K562 (cell line): ENCODE data around the gene HAPLN1. TPM values are rescaled to one million over a fixed set of nuclear protein-coding genes. Genes with fewer than 3 reads are reported as not detected.

Experiments used
- ATAC-seq: fragments of 200-7000 bp; cut with Tn5 transposase; 3 replicates; pipeline ENCODE4 v1.9.1; 2020; ENCODE audit warnings: moderate library complexity
- BruUV-seq: library from RNA; stranded (reverse); fragments of 400-500 nt; replicated peaks from 2 replicates; lab custom pipeline; 2021; lab: Mats Ljungman, UMichigan
- CTCF ChIA-PET: fragments of 300-600 bp; formaldehyde crosslinking; extraction: SDS; loops from one replicate; lab custom pipeline; 2021; ENCODE audit warnings: low intra/inter-chr PET ratio; lab: Yijun Ruan, JAX
- POLR2A ChIA-PET: fragments of 300-600, 350-650 bp; sonication (Branson Sonifier 250); formaldehyde crosslinking; extraction: SDS; loops from one replicate; lab custom pipeline; 2021; ENCODE audit warnings: antibody characterized with exemption, inconsistent platforms; lab: Yijun Ruan, JAX
- DNase-seq, 4 experiments: peaks; one replicate each; pipeline versions ENCODE4 v3.0.0 to v3.0.0-alpha.2; 2011 to 2018; ENCODE audit warnings: low spot score in 3 of 4, mixed read lengths in 3 of 4; ENCODE audit errors: extremely low read depth in 1 of 4
- FAIRE-seq: peaks from 2 replicates; lab custom pipeline; 2011; peaks lifted over from hg19 to GRCh38; lab: Jason Lieb, UNC
- H2AFZ ChIP-seq: 2 replicates; pipeline ENCODE4 v1.6.0; 2011; ENCODE audit warnings: low read depth, low read length, control low read depth, inconsistent platforms
- H3K27ac ChIP-seq: fragments of 200-600 bp; 3 replicates; pipeline ENCODE4 v1.8.0; 2011; ENCODE audit warnings: low read depth, mild to moderate bottlenecking, control low read depth, inconsistent platforms, low read length, moderate library complexity, mixed read lengths; ENCODE audit errors: extremely low read depth
- H3K27me3 ChIP-seq, 2 experiments: fragments of 300-600 bp in 1 of 2; 2 replicates in 1 of 2; 3 replicates in 1 of 2; pipeline versions ENCODE4 v1.6.0 to v1.8.0; 2011; ENCODE audit warnings: inconsistent platforms in 2 of 2, low read length in 2 of 2, mild to moderate bottlenecking in 1 of 2, mixed read lengths in 1 of 2, moderate library complexity in 1 of 2; ENCODE audit not compliant: control insufficient read depth in 2 of 2, insufficient read depth in 2 of 2
- H3K36me3 ChIP-seq: fragments of 300-600 bp; 3 replicates; pipeline ENCODE4 v1.8.0; 2011; ENCODE audit warnings: mild to moderate bottlenecking, low read length, inconsistent platforms; ENCODE audit not compliant: control insufficient read depth, insufficient read depth
- H3K4me1 ChIP-seq, 2 experiments: fragments of 200-600 bp in 1 of 2; replicated peaks in 1 of 2; 2 replicates in 1 of 2; 3 replicates in 1 of 2; pipeline versions ENCODE4 v1.5.1 to v1.8.0; 2011; ENCODE audit warnings: inconsistent platforms in 2 of 2, low read length in 2 of 2, mild to moderate bottlenecking in 1 of 2, mixed read lengths in 1 of 2, moderate library complexity in 1 of 2; ENCODE audit not compliant: control insufficient read depth in 2 of 2, insufficient read depth in 2 of 2
- H3K4me2 ChIP-seq: 2 replicates; pipeline ENCODE4 v1.6.1; 2011; ENCODE audit warnings: low read length, control low read depth, inconsistent platforms, mixed read lengths; ENCODE audit not compliant: insufficient read depth
- H3K4me3 ChIP-seq: fragments of 200-600 bp; sonication (generic), shearing (Covaris generic); 2 replicates; pipeline ENCODE4 v1.5.1; 2016; ENCODE audit warnings: control low read depth, inconsistent platforms
- H3K79me2 ChIP-seq: fragments of 200-600 bp; 3 replicates; pipeline ENCODE4 v1.8.0; 2011; ENCODE audit warnings: low read length, inconsistent platforms; ENCODE audit not compliant: control insufficient read depth, insufficient read depth
- H3K9ac ChIP-seq, 2 experiments: 2 replicates each; pipeline versions ENCODE4 v1.6.0 to v1.6.1; 2011; ENCODE audit warnings: low read depth in 2 of 2, low read length in 2 of 2, control low read depth in 1 of 2, inconsistent platforms in 1 of 2, mild to moderate bottlenecking in 1 of 2, mixed read lengths in 1 of 2; ENCODE audit not compliant: insufficient read depth in 1 of 2
- H3K9me1 ChIP-seq: one replicate; pipeline ENCODE4 v1.6.0; 2011; ENCODE audit warnings: inconsistent platforms, mild to moderate bottlenecking, low read length, moderate library complexity; ENCODE audit not compliant: control insufficient read depth, insufficient read depth
- H3K9me3 ChIP-seq: replicated peaks from 2 replicates; pipeline ENCODE4 v1.5.1; 2011; ENCODE audit warnings: low read depth, low read length, inconsistent platforms; ENCODE audit not compliant: control insufficient read depth, insufficient read depth
- H4K20me1 ChIP-seq: replicated peaks from 2 replicates; pipeline ENCODE4 v1.6.1; 2011; ENCODE audit warnings: low read length, inconsistent platforms, mixed read lengths; ENCODE audit not compliant: control insufficient read depth, insufficient read depth
- CTCF ChIP-seq, 3 experiments: IDR thresholded peaks in 2 of 3; conservative IDR thresholded peaks in 1 of 3; 2 replicates each; pipeline ENCODE4 v1.5.1; 2011 to 2012; ENCODE audit warnings: low read length in 3 of 3, mild to moderate bottlenecking in 3 of 3, control low read depth in 2 of 3, improper control_type of control experiment in 1 of 3, inconsistent platforms in 1 of 3, low read depth in 1 of 3, mixed read lengths in 1 of 3, moderate library complexity in 1 of 3; ENCODE audit not compliant: insufficient read depth in 2 of 3
- ELF1 ChIP-seq: fragments of 200-800 bp; sonication (Bioruptor generic); IDR thresholded peaks from 2 replicates; pipeline ENCODE4 v1.6.1; 2016; ENCODE audit warnings: missing genetic modification characterization, missing compliant biosample characterization
- HMGN3 ChIP-seq: IDR thresholded peaks from 2 replicates; pipeline ENCODE4 v1.6.1; 2011; ENCODE audit warnings: borderline replicate concordance, low read depth, mild to moderate bottlenecking, mixed read lengths, low read length; ENCODE audit not compliant: insufficient read length; ENCODE audit errors: extremely low read depth
- RAD21 ChIP-seq, 2 experiments: fragments of 250-450 bp in 1 of 2; fragments of 450-650 bp in 1 of 2; sonication (Bioruptor Pico) in 1 of 2; formaldehyde crosslinking in 1 of 2; IDR thresholded peaks in 1 of 2; conservative IDR thresholded peaks in 1 of 2; 2 replicates each; pipeline versions ENCODE4 v1.4.0 to v1.8.0; 2020 to 2022; ENCODE audit warnings: mild to moderate bottlenecking in 2 of 2, moderate library complexity in 1 of 2
- SMC3 ChIP-seq: conservative IDR thresholded peaks from 2 replicates; pipeline ENCODE4 v1.6.1; 2011; ENCODE audit warnings: low read depth, low read length, improper control_type of control experiment; ENCODE audit not compliant: insufficient read depth
- SNRNP70 ChIP-seq: fragments of 200-400 bp; formaldehyde crosslinking; optimal IDR thresholded peaks from 2 replicates; pipeline ENCODE3; 2017; ENCODE audit warnings: low read depth, low read length
- TRIM28 ChIP-seq: fragments of 450-650 bp; IDR thresholded peaks from 2 replicates; pipeline ENCODE4 v1.6.1; 2017
- ZNF699 ChIP-seq: fragments of 250-450 bp; sonication (Bioruptor Pico); IDR thresholded peaks from 2 replicates; pipeline ENCODE4 v1.8.0; 2021; ENCODE audit warnings: mild to moderate bottlenecking, moderate library complexity; ENCODE audit not compliant: insufficient replicate concordance
- ZSCAN32 ChIP-seq: fragments of 450-650 bp; formaldehyde crosslinking; IDR thresholded peaks from 2 replicates; pipeline ENCODE4 v1.4.0; 2020; ENCODE audit warnings: mild to moderate bottlenecking, moderate library complexity
- WGBS: fragments of 100-300 bp; shearing (Covaris generic); methylation state at CpG from one replicate; pipeline ENCODE4 v1.1.6; 2016; ENCODE audit warnings: low coverage, mixed read lengths; ENCODE audit not compliant: insufficient coverage; ENCODE audit errors: missing lambda C conversion rate; 5-methylcytosine and 5-hydroxymethylcytosine counted together
- in situ Hi-C: fragments of 300-500 bp; cut with MboI; formaldehyde crosslinking; loops from 4 replicates; pipeline ENCODE4 v1.15.0; 2018; ENCODE audit warnings: inconsistent platforms, mixed read lengths
- intact Hi-C: fragments of 100-400 bp; cut with micrococcal nuclease; formaldehyde crosslinking; loops from 2 replicates; pipeline ENCODE4 v1.14.2; 2022
- polyA plus RNA-seq, 8 experiments: library from polyadenylated mRNA; depleted of rRNA in 4 of 8; stranded (reverse) in 5 of 8; unstranded in 3 of 8; fragments of >200 nt; fragmentation: Nextera tagmentation in 2 of 8; fragmentation: Illumina TruSeq in 1 of 8; extraction: Ambion mirVana in 2 of 8; extraction: Trizol in 1 of 8; gene quantifications; 2 replicates each; pipeline versions ENCODE4 v1.2.1 to v1.2.3, GENCODE V29; 2011 to 2014; ENCODE audit warnings: inconsistent platforms in 1 of 8, missing spikeins in 1 of 8
- total RNA-seq, 7 experiments: library from RNA; depleted of rRNA in 6 of 7; stranded (reverse); fragments of >200 nt in 6 of 7; fragmentation: Illumina TruSeq in 2 of 7; extraction: Trizol in 2 of 7; gene quantifications; 2 replicates each; pipeline versions ENCODE4 v1.2.1 to v1.2.3, GENCODE V29; 2011 to 2021; ENCODE audit warnings: low replicate concordance in 1 of 7
- TF ChIP-seq, protein P1 (sequence below), 2 experiments: fragments of 450-650 bp; formaldehyde crosslinking in 1 of 2; IDR thresholded peaks; 2 replicates each; pipeline versions ENCODE4 v1.4.0 to v1.6.1; 2014 to 2020; ENCODE audit warnings: mild to moderate bottlenecking in 2 of 2, borderline replicate concordance in 1 of 2, low read depth in 1 of 2

HAPLN1 gene
- total and polyA plus RNA-seq, 9 of the 15 experiments (the other 6 are each of a cell fraction or from before 2014, with no cell fraction given), result not detected

GRCh38 chr5:83711982-83712601 is 8.6 kb downstream of the HAPLN1 start:
- BruUV-seq, result no TSS peak
- H3K9me1 ChIP-seq, result no peaks in the 10 kb centered on the region
- in situ Hi-C loops (no loop called here), intact Hi-C loops (no loop called here)
- H3K27me3 ChIP-seq, result no peaks in the 10 kb centered on the region
- H3K36me3 ChIP-seq, result no peaks in the 10 kb centered on the region
- no peak overlapping the region for H3K27ac ChIP-seq
- no peak overlapping the region for H3K4me3 ChIP-seq
- FAIRE-seq (peak; percentile 91), ATAC-seq (peak; percentile 69; the same call in 2 of the 3 replicates), DNase-seq (peak; percentile 41 to 68 (median 50))
- WGBS, result 0% methylated on average over 2 of the region's 2 CpGs
- no peak overlapping the region for H3K9ac ChIP-seq
- ChIA-PET CTCF (no interaction called here), POLR2A (no interaction called here)
- H3K9me3 ChIP-seq, result no peaks in the 10 kb centered on the region
- H3K79me2 ChIP-seq, result no peaks in the 10 kb centered on the region
- H4K20me1 ChIP-seq, result no peaks in the 10 kb centered on the region
- no peak overlapping the region for H2AFZ ChIP-seq
- H3K4me2 ChIP-seq, result no peak overlapping the region
- no peaks in the 10 kb centered on the region for H3K4me1 ChIP-seq
- TF ChIP-seq HMGN3, result no peak
- TF ChIP-seq CTCF (IDR thresholded peaks at IDR 0.05 in 2 of 3, conservative IDR thresholded peaks at IDR 0.05 in 1 of 3; ENCODE audit: insufficient read depth in 2 of 3, low read depth in 1 of 3, low read length in 3 of 3), result peak in 2 of 3 experiments; percentile 50 to 70; a peak in 4 of 6 replicates
- no peak for TF ChIP-seq TRIM28
- TF ChIP-seq ZSCAN32 (CRISPR knock-in tag), result no peak
- no peak for TF ChIP-seq SNRNP70
- TF ChIP-seq, protein P1, sequence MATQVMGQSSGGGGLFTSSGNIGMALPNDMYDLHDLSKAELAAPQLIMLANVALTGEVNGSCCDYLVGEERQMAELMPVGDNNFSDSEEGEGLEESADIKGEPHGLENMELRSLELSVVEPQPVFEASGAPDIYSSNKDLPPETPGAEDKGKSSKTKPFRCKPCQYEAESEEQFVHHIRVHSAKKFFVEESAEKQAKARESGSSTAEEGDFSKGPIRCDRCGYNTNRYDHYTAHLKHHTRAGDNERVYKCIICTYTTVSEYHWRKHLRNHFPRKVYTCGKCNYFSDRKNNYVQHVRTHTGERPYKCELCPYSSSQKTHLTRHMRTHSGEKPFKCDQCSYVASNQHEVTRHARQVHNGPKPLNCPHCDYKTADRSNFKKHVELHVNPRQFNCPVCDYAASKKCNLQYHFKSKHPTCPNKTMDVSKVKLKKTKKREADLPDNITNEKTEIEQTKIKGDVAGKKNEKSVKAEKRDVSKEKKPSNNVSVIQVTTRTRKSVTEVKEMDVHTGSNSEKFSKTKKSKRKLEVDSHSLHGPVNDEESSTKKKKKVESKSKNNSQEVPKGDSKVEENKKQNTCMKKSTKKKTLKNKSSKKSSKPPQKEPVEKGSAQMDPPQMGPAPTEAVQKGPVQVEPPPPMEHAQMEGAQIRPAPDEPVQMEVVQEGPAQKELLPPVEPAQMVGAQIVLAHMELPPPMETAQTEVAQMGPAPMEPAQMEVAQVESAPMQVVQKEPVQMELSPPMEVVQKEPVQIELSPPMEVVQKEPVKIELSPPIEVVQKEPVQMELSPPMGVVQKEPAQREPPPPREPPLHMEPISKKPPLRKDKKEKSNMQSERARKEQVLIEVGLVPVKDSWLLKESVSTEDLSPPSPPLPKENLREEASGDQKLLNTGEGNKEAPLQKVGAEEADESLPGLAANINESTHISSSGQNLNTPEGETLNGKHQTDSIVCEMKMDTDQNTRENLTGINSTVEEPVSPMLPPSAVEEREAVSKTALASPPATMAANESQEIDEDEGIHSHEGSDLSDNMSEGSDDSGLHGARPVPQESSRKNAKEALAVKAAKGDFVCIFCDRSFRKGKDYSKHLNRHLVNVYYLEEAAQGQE (IDR thresholded peaks at IDR 0.05; ENCODE audit: borderline replicate concordance), result peak; percentile 21; the same call in 1 of the 2 replicates
- TF ChIP-seq, protein P1 (CRISPR knock-in tag; IDR thresholded peaks at IDR 0.05; ENCODE audit: low read depth), result no peak
- no peak for TF ChIP-seq ZNF699 (CRISPR knock-in tag)
- TF ChIP-seq ELF1, result no peak
- TF ChIP-seq RAD21 (CRISPR knock-in tag; conservative IDR thresholded peaks at IDR 0.05 in 1 of 2, IDR thresholded peaks at IDR 0.05 in 1 of 2), result peak; percentile 56 to 69
- 0 out of 2 replicates have a peak, but pooled peaks have one; percentile 15 for TF ChIP-seq SMC3
